ENCODE results near the gene PLXNA4. TPM values are rescaled to one million over a fixed set of nuclear protein-coding genes. Genes with fewer than 3 reads are reported as not detected.

The PLXNA4 gene
- total RNA-seq, 1 experiment from 2014 or later: 0.02 TPM

- DNase-seq (ENCODE audit: extremely low read depth, low read depth): no peak
Measured at GRCh38 chr7:132504852-132505251, 71.4 kb downstream of the PLXNA4 start.

GRCh38 chr7:132504071-132504470, 72.2 kb downstream of the PLXNA4 start:
- no peak for DNase-seq (ENCODE audit: extremely low read depth, low read depth)

- DNase-seq (ENCODE audit: extremely low read depth, low read depth): no peak
Measured at GRCh38 chr7:132503415-132503814, 72.9 kb downstream of the PLXNA4 start.

GRCh38 chr7:132501956-132502355, 74.3 kb downstream of the PLXNA4 start:
- no peak for DNase-seq (ENCODE audit: extremely low read depth, low read depth)

GRCh38 chr7:132500727-132501440, 75.4 kb downstream of the PLXNA4 start:
- no peak for DNase-seq (ENCODE audit: extremely low read depth, low read depth)

- no peak for DNase-seq (ENCODE audit: extremely low read depth, low read depth)
Measured at GRCh38 chr7:132499487-132499886, 76.8 kb downstream of the PLXNA4 start.

GRCh38 chr7:132499065-132499464, 77.2 kb downstream of the PLXNA4 start:
- DNase-seq (ENCODE audit: extremely low read depth, low read depth): no peak

GRCh38 chr7:132498319-132498718, 78.0 kb downstream of the PLXNA4 start:
- no peak for DNase-seq (ENCODE audit: extremely low read depth, low read depth)

GRCh38 chr7:132497098-132497497, 79.2 kb downstream of the PLXNA4 start:
- no peak for DNase-seq (ENCODE audit: extremely low read depth, low read depth)

- DNase-seq (ENCODE audit: extremely low read depth, low read depth): no peak
Measured at GRCh38 chr7:132495936-132496335, 80.3 kb downstream of the PLXNA4 start.

- DNase-seq (ENCODE audit: extremely low read depth, low read depth): no peak
Measured at GRCh38 chr7:132494474-132494873, 81.8 kb downstream of the PLXNA4 start.

- no peak for DNase-seq (ENCODE audit: extremely low read depth, low read depth)
Measured at GRCh38 chr7:132492823-132493445, 83.3 kb downstream of the PLXNA4 start.

GRCh38 chr7:132491391-132491945, 84.8 kb downstream of the PLXNA4 start:
- no peak for DNase-seq (ENCODE audit: extremely low read depth, low read depth)

- DNase-seq (ENCODE audit: extremely low read depth, low read depth): no peak
Measured at GRCh38 chr7:132490474-132490873, 85.8 kb downstream of the PLXNA4 start.

- DNase-seq (ENCODE audit: extremely low read depth, low read depth): no peak
Measured at GRCh38 chr7:132489776-132490237, 86.5 kb downstream of the PLXNA4 start.

GRCh38 chr7:132488634-132489302, 87.5 kb downstream of the PLXNA4 start:
- DNase-seq (ENCODE audit: extremely low read depth, low read depth): no peak

GRCh38 chr7:132486274-132486610, 90.0 kb downstream of the PLXNA4 start:
- no peak for DNase-seq (ENCODE audit: extremely low read depth, low read depth)

- no peak for DNase-seq (ENCODE audit: extremely low read depth, low read depth)
Measured at GRCh38 chr7:132485600-132486273, 90.5 kb downstream of the PLXNA4 start.

- no peak for DNase-seq (ENCODE audit: extremely low read depth, low read depth)
Measured at GRCh38 chr7:132485136-132485535, 91.1 kb downstream of the PLXNA4 start.

GRCh38 chr7:132482866-132483265, 93.4 kb downstream of the PLXNA4 start:
- no peak for DNase-seq (ENCODE audit: extremely low read depth, low read depth)

- no peak for DNase-seq (ENCODE audit: extremely low read depth, low read depth)
Measured at GRCh38 chr7:132480534-132480933, 95.7 kb downstream of the PLXNA4 start.
